SIG-M5 (cell line): Measurements from ENCODE around the gene SDCBP2.
"Not testable (repeated sequence)": the region's sequence is repeated elsewhere in the genome, so short reads cannot be mapped to it uniquely, and the experiment has no call there.

Experiments used
- DNase-seq: peaks from one replicate; lab custom pipeline; 2025; lab: John Stamatoyannopoulos, UW

Gene SDCBP2

DNA sequence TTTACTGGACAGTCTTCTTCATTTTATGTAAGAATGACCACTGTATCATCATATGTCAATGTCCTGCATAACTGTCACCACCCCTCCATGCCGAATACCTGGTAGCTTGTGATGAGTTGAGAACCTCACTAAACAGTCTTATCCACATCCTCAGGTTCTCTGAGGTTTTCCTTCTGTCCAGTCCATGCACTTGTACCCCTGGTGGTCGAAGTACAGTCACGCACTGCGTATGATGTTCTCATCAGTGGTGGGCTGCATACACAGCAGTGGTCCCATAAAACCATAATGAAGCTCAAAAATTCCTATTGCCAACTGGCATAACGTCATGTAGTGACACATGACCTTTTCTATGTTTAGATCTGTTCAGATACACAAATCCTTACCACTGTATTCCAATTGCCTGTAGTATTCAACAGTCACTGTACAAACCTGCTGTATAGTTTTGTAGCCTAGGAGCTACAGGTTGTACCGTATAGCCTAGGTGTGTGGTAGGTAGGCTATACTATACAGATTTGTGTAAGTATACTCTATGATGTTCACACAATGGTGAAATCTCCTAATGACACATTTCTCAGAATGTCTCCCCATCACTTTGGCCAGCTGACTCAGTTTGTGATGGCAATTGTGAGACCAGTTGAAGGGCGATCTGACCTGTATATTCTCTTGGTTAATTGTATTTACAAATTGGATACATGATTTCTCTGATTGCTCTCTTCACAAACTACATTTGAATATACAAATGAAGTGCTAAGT, 31.3 kb upstream of the SDCBP2 start:
- no peak for DNase-seq

DNA sequence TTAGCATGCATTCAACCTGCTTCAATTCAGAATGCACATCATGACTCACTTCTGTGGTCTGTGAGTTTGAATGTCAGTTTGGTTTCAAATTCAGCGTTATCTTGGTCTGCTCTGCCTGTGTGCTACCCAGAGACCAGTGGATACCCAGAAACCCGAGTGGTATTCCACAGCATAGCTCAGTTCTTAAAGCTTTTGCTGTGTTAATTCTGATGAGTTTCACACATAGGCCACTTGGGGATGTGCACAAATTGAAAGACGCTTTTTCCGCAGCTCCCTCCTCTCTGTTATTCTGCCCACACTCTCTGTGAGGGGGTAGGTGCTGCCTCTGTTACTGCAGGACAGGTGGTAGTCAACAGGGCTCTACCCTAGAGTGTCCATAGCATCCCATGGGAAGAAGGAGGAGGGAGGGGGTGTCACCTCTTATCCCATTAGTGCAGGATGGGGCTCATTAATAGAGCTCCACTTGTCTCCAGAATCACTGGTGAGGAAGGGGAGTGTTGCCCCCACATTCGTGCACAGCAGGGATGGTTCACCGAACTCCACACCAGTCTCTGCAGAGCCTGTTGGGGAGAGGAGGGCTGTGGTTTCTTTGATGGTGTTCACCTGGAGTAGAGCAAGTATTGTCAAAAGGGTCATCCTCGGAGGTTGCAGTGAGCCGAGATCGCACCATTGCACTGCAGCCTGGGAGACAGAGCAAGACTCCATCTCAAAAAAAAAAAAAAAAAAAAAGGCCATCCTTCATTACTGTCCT, 29.2 kb upstream of the SDCBP2 start:
- no peak for DNase-seq

DNA sequence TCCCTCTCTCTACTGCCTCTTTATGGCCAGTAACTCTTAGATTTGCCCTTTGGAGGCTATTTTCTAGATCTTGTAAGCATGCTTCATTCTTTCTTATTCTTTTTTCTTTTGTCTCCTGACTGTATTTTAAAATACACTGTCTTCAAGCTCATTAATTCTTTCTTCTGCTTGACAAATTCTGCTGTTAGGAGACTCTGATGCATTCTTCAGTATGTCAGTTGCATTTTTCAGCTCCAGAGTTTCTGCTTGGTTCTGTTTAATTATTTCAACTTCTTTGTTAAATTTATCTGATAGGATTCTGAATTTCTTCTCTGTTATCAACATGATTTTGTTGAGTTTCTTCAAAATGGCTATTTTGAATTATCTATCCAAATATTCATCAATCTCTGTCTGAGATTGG, 25.0 kb upstream of the SDCBP2 start:
- DNase-seq = no peak

DNA sequence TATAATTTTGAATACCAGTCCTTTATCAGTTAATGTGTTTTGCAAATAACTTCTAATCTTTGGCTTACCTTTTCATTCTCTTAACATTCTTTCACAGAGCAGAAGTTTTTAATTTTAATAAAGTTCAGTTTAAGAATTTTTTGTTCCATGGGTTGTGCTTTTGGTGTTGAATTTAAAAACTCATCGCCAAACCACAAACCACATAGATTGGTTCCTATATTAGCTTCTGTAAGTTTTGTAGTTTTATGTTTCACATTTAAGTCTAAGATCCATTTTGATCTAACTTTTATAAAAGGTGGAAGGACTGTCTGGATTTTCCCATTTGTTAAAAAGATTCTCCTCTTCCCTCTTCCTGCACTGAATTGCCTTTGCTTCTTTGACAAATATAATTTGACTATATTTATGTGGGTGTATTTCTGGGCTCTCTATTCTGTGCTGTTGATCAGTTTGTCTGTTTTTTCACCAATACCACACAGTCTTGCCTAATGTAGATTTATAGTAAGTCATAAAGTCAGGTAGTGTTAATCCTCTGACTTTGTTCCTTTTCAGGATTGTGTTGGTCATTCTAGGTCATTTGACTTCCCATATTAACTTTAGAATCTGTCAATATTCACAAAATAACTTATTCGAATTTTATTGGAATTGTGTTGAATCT, 17.5 kb upstream of the SDCBP2 start:
- DNase-seq = no peak

DNA sequence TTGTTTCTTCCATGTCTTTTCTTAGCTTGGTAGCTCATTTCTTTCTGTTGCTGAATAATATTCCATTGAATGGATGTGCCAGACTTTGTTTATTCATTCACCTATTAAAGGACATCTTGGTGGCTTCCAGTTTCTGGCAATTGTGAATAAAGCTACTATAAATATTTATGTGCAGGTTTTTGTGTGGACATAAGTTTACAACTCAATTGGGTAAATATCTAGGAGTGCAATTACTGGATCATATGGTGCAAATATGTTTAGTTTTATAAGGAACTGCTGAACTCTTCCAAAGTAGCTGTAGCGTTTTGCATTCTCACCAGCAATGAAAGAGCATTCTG, 16.8 kb upstream of the SDCBP2 start:
- no peak for DNase-seq

DNA sequence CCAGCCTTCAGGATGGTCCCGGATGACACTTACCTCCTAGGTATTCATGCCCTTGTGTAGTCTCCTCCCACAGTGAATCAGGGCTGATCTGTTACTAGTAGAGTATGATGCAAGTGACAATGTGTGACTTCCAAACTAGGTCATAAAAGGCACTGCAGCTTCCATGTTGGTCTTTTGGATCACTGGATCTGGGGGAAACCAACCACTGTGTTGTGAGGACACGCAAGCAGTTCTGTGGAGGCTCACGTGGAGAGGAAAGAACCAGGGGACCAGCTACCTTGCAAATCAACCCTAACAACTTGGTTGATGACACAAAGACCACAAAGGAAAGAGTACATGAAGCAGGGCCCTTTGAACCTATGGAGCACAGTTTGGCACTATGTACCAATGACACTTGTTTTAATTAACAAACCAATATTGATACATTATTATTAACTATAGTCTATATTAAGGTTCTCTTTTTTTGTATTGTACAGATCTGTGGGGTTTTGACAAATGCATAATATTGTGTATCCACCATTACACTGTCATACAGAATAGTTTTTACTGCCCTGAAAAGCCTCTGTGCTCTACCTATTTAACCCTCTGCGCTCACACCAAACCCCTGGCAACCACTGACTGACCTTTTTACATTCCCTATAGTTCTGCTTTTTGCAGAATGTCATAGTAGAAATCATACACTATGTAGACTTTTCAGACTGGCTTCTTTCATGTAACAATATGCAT, 16.3 kb upstream of the SDCBP2 start:
- DNase-seq = no peak

DNA sequence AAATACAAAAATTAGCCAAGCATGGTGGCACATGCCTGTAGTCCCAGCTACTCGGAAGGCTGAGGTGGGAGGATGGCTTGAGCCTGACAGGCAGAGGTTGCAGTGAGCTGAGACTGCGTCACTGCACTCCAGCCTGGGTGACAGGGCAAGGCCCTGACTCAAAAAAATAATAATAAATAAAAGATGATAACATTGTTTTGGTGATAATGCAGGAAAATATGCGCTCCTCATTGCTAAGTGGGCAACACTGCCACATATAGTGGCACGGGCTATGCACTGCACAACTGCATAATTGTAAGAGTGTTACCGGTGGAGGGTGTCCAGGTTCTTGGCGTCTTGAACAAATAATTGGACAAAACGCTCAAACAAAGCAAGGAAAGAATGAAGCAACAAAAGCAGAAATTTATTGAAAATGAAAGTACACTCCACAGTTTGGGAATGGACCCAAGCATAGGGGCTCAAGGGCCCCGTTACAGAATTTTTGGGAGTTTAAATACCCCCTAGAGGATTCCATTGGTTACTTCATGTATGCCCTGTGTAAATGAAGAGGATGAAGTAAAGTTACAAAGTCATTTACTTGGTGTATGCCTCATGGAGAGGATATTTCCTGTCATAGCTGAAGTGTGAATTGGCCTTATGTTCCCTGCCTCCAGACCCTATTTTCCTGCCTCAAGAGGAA, 14.6 kb upstream of the SDCBP2 start:
- not testable (repeated sequence) for DNase-seq

DNA sequence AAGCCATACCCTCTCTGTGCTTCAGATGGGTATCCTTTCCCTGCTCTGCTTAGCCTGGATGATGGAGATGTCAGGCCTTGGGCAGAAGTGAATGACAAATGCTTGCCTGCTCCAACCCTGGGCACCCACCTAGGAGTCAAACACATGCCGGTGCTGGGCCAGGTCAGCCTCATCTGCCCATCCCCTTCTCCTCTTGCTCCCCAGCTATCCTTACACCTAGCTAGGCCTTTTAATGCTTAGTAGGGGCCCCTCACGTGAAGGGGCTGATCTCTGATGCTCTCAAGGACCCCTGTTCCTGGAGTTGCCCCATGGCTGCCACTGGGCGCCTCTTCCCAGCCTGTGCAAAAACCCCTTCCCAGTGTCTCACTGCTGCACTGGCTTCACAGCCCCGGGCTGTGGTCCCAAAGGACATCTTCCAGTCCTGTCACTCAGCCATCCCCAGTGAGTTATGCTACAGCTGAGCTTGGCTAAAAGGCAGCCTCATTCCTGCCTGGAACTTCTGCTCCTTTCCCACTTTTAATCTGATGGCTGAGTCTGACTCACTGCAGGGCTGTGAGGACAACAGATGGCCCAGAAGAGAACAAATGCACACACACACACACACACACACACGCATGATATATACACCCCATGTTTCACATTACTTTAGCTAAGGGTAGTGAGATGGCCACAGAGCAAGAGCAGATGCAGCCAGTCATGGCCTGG, 12.8 kb upstream of the SDCBP2 start:
- DNase-seq = no peak

DNA sequence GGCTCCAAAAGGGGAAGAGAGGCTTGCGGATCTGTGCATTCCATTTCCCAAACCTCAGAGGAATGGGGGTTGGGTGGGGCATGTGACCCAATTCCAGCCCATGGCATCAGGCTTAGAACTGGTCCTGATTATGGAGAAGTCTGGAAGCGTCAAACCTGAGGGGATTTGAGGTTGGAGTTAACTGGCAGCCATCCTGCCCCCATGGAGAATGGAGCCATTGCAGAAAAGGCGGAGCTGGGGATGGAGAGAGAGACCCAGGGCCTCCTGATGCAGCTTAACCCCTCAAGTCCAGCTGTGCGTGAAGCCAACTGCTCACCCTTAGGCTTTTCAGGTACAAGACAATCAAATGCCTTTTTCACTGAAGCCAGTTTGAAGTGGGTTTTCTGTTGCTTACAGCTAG, 9.9 kb upstream of the SDCBP2 start:
- DNase-seq = no peak

DNA sequence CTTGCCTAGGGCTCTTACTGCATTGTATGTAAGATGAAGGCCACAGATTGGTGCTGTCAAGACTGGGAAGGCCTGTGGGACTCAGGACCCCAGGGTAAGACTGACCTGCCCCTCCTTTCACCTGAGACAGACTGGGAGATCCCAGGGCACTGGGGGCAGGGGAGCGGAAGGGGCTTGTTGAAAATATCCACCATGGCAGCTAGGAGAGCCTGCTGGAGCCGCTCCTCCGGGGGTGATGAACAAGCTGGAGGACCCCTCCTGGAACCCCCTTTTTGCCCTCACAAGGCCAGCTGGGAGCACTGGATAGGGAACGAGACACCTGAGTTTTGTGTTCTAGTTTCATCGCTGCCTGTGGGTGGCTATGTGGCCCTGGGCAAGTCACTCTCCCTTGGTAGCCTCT, 9.2 kb upstream of the SDCBP2 start:
- no peak for DNase-seq

DNA sequence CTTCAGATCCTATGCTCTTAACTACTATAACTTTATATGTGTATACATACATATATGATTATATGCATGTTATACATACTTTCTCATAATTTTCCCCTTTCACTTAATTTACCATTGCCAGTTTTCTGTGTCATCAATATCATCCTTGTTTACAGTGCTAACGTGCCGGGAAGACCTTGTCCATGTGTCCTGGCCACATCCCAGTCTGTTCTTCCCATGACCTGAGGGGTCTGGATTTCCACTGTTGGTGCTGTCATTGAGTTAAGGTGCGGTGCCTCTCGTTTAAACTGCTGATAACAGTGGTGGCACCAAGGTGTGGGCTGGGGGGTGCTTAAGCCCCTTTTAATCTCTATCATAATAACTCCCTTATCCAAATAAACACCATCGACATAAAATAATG, 8.5 kb upstream of the SDCBP2 start:
- DNase-seq = no peak

DNA sequence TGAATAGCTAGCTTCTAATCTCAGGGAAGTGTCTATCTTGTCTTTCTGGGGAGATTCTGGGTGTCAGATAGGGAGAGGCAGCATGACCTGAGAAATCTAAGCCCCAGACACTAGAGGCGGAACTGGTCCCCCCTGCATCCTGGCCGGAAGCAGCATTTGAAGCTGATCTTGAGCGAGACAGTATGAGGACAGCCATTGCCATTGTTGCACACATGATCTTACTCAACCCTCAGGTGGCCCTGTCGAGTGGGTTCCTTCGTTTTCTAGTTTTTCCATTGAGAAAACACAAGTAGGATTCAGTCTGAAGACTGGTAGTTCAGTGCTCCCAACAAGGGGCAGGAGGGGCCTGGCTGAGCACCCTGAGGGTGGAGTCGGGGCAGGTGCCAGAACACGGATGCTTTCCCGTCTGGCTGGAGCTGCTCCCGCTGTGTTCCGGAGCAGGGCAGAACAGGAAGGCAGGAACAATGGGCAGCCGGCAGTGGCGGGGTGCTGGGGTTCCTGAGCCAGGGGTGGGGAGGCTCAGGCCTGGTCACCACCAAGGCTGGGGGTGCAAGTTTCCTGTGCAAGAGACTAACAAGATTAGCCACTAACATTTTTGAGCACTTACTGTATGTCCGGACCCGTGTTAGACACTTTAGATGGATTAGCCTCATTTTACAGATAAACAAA, 7.9 kb upstream of the SDCBP2 start:
- no peak for DNase-seq

DNA sequence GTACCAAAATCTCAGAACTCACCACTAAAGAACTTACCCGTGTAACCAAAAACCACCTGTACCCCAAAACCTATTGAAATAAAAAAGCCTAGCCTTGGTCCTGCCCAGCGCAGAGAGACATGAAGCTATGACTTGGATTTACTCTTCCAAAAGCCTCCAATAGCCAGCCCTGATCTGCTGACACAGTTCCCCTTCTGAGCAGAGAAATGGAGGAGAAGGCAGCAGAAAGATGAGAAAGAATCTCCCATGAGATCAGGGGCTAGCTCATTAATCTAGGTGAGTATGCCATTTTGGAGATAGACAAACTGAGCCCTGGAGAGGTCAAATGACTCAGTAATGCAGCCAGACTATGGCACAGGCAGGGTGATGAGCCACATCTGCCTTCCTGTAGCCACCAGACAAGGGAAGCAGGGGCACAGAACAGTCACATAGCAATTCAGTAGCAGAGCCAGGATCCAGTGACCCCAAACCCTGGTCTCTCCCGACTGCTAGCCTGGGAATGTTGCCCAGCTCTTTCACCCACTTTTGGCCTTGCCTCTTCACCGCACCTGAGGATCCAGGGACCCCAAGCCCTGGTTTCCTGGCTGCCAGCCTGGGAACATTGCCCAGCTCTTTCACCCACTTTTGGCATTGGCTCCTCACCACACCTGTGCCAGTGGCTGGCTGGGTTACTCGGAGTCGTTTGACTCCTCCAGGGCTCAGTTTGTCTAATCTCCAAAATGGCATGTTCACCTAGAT, 7.2 kb upstream of the SDCBP2 start:
- no peak for DNase-seq

DNA sequence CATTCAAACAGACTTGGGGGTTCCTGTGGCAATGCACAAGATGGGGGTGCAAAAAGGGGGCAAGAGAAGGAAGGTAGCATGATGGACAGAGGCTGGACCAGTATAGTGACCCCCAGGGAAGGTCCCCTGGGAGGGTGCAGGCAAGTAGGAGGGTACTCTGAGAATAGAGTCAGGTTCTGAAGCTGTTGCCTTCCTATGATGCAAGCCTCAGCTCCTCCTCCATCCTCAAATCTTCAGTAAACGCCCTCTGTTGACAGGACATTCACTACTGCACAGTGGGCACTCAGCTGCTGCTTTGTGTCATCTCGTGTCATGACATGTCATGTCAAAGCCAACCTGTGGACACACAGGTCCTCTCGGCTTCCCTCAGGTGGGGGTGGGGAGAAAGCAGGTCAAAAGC, 5.8 kb upstream of the SDCBP2 start:
- DNase-seq = peak; percentile 18

DNA sequence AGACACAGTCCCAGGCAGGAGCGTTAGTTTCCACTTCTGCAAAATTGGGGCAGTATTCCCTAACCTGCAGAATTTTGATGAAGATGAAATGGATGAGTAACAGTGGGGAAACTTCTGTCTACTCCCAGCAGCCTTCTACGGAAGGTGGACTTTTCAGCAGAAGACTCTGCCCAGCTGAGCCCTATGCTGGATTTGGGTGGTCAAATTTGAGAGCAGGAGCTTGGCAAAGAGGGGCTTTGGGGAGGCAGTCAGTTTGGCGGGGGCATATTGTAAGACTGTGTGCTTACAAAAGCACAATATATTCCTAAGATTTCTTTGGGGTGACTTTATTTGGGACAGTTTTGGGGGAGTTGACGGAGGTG, 5.4 kb upstream of the SDCBP2 start:
- no peak for DNase-seq

DNA sequence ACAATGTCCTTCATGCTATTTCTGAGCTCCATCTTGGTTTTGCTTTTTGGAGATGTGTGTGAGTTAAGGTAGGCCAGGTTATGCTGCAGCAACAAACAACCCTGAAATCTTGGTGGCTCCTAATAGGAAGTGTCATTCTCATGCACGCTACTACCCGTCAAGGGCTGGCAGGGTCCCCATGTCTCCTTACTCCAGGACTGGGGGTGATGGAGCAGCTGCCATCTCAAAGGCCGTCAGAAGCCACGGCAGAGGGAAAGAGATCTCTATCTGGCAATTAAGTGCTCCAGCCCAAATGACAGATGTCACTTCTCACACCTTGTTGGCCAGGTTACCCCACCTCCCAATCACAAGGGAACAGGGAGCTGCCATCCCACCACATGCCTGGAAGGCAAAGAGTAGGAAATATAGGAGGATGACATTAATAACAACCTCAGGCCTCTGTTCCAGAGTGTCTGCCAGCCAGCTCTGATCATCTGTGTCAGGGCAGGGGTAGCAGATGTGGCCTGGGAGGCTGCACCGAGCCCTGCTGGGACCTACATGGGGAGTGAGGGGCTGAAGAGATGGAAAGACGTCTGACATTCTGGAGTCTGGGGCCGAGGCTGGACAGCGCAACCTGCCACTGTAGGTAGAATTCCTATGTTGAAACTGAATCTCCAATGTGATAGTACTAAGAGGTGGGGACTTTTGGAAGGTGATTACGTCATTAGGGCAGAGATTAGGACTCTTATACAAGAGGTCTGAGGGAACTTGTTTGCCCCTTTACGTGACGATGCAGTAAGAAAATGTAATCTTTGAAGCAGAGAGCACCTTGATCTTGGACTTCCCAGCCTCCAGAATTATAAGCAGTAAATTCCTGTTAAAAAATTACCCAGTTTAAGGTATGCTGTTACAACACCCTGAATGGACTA, 4.8 kb upstream of the SDCBP2 start:
- DNase-seq = no peak

DNA sequence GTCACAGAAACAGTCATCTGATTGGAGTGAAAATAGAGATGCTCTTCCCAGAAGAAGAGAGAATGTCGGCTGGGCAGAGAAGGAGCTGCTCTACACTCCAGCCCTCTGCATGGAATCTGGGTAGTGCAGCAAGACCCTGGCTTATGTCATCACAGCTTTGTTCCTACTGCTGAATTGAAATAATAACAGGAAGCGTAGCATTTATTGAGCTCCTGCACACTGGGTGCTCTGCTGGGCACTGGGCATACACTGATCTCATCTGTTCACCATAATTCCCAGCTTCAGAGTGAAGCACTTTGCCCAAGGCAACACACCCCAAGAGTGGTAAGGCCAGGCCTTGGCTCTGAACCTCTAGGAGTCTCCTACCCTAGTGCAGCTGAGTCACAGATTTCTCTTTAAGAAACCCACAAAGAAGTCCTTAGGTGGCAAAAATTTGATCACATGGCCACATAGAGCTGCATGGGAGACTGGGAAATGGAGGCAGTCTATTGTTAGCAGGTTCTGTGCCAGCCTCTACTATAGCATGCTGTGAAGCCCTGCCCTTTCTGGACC, 3.9 kb upstream of the SDCBP2 start:
- no peak for DNase-seq

DNA sequence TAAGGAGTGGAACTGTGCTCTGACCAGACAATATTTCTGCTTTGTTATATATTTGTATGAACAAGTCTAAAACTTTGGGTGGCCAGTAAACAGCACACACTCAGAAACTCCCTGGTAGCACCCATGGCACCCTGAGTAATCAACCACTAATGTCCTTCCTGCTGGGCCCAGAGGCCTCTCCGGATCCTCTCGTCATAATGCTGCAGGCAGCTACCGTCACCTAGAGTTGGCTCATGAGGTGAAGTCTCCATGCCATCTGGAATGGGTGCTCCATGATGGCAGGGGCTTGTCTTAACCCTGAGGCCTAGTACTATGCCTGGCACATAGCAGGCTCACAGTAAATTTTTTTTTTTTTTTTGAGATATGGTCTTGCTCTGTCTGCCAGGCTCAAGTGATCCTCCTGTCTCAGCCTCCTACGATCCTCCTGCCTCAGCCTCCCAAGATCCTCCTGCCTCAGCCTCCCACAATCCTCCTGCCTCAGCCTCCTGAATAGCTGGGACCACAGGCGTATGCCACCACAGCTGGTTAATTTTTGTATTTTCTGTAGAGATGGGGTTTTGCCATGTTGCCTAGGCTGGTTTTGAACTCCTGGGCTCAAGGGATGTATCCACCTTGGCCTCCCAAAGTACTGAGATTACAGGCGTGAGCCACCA, 3.0 kb upstream of the SDCBP2 start:
- no peak for DNase-seq
